Activated naive CD4-positive, alpha-beta T cell treated with anti-CD3 and anti-CD28 coated beads, Interleukin-2, amount 10 ng/mL, durations not matched to agents 7 days and 5 days (primary cell): Measurements from ENCODE around the gene MYO1E.
"Not testable (repeated sequence)": the region's sequence is repeated elsewhere in the genome, so short reads cannot be mapped to it uniquely, and the experiment has no call there.

Source experiments
- CTCF ChIA-PET: fragments of 350-600 bp; sonication (Branson Sonifier 250); formaldehyde crosslinking; loops from one replicate; lab custom pipeline; 2021; ENCODE audit warnings: antibody characterized with exemption; lab: Charles Lee
- DNase-seq: peaks from one replicate; pipeline ENCODE4 v3.0.0-alpha.2; 2020
- H3K27ac Mint-ChIP-seq: one replicate; pipeline ENCODE4 v1.8.0; 2021; ENCODE audit warnings: mild to moderate bottlenecking, moderate library complexity, mixed read lengths
- H3K27me3 Mint-ChIP-seq: one replicate; pipeline ENCODE4 v1.8.0; 2021; ENCODE audit warnings: mild to moderate bottlenecking, mixed read lengths
- H3K36me3 Mint-ChIP-seq: one replicate; pipeline ENCODE4 v1.8.0; 2021; ENCODE audit warnings: mixed read lengths
- H3K4me1 Mint-ChIP-seq: one replicate; pipeline ENCODE4 v1.8.0; 2021; ENCODE audit warnings: mixed read lengths
- H3K4me3 Mint-ChIP-seq: one replicate; pipeline ENCODE4 v1.8.0; 2021; ENCODE audit warnings: mild to moderate bottlenecking, moderate library complexity, mixed read lengths
- H3K9me3 Mint-ChIP-seq: one replicate; pipeline ENCODE4 v1.8.0; 2021; ENCODE audit warnings: mixed read lengths

Gene MYO1E

DNA sequence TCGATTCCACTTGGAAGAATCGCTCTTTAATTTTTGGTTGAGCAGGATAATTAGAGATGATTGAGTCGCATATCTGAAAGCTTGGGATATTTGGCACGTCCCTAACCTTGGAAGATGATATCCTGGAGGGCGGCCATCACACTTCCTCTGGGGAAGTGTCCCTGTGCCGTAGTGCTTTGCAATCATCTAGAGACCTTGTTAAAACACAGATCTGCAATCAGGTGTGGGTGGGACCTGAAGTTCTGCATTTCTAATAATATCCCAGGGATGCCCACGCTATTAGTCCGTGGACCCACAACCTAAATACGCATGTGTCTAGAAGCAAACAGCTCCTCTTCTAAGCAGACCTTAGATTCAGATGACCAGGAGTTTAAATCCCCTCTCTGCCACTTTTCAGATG, 20.5 kb downstream of the MYO1E start:
- DNase-seq = no peak
- no peak overlapping the region for H3K4me3 Mint-ChIP-seq
- H3K9me3 Mint-ChIP-seq = no peaks in the 10 kb centered on the region
- peaks cover 20% of the 10 kb centered on the region for H3K27me3 Mint-ChIP-seq
- CTCF ChIA-PET = no interaction called here
- H3K27ac Mint-ChIP-seq = no peak overlapping the region
- H3K4me1 Mint-ChIP-seq = peaks cover 75% of the 10 kb centered on the region
- H3K36me3 Mint-ChIP-seq = peaks cover 6% of the 10 kb centered on the region

GRCh38 chr15:59350421-59350732, 22.3 kb downstream of the MYO1E start:
- no peaks in the 10 kb centered on the region for H3K9me3 Mint-ChIP-seq
- peaks cover 4% of the 10 kb centered on the region for H3K36me3 Mint-ChIP-seq
- peaks cover 17% of the 10 kb centered on the region for H3K27me3 Mint-ChIP-seq
- peaks cover 65% of the 10 kb centered on the region for H3K4me1 Mint-ChIP-seq
- CTCF ChIA-PET = no interaction called here
- no peak for DNase-seq
- no peak overlapping the region for H3K27ac Mint-ChIP-seq
- no peak overlapping the region for H3K4me3 Mint-ChIP-seq

GRCh38 chr15:59349680-59350420, 22.8 kb downstream of the MYO1E start:
- Mint-ChIP-seq H3K36me3 (peaks cover 4% of the 10 kb centered on the region), H3K9me3 (no peaks in the 10 kb centered on the region), H3K27me3 (peaks cover 22% of the 10 kb centered on the region), H3K27ac (no peak overlapping the region), H3K4me3 (no peak overlapping the region), H3K4me1 (peaks cover 60% of the 10 kb centered on the region)
- CTCF ChIA-PET = no interaction called here
- DNase-seq = no peak

GRCh38 chr15:59347915-59348314, 24.8 kb downstream of the MYO1E start:
- Mint-ChIP-seq H3K9me3 (no peaks in the 10 kb centered on the region), H3K36me3 (no peaks in the 10 kb centered on the region), H3K4me3 (no peak overlapping the region), H3K27me3 (peaks cover 27% of the 10 kb centered on the region), H3K4me1 (peaks cover 42% of the 10 kb centered on the region), H3K27ac (no peak overlapping the region)
- DNase-seq = no peak
- CTCF ChIA-PET = interaction anchor here (1.6 kb wide), 1 partner anchor 10 kb away, joined by 3 read pairs; no protein-coding TSS in a partner anchor

GRCh38 chr15:59346951-59347350, 25.7 kb downstream of the MYO1E start:
- Mint-ChIP-seq H3K36me3 (no peaks in the 10 kb centered on the region), H3K27me3 (peaks cover 27% of the 10 kb centered on the region), H3K4me1 (peaks cover 34% of the 10 kb centered on the region), H3K4me3 (no peak overlapping the region), H3K9me3 (no peaks in the 10 kb centered on the region), H3K27ac (no peak overlapping the region)
- CTCF ChIA-PET = interaction anchor here (1.6 kb wide), 1 partner anchor 9 kb away, joined by 3 read pairs; no protein-coding TSS in a partner anchor
- no peak for DNase-seq

DNA sequence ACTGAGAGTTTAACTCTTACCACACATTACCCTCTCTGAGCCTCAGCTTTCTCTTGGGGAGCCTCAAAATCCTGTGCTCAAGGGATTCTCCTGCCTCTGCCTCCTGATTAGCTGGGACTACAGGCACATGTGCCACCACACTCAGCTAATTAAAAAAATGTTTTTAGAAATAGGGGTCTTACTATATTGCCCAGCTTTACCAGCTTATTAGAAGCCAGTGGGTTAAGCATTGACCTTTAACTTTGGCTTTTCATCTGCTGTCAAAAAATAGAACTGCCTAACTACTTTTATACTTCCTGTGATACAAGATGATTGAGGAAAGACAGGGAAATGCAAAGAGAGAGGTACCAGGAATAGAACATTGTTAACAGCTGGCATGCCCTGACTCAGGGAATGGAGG, 27.3 kb downstream of the MYO1E start:
- CTCF ChIA-PET = no interaction called here
- Mint-ChIP-seq H3K27me3 (peaks cover 27% of the 10 kb centered on the region), H3K4me3 (no peak overlapping the region), H3K4me1 (peaks cover 18% of the 10 kb centered on the region), H3K36me3 (no peaks in the 10 kb centered on the region), H3K27ac (no peak overlapping the region), H3K9me3 (no peaks in the 10 kb centered on the region)
- no peak for DNase-seq

DNA sequence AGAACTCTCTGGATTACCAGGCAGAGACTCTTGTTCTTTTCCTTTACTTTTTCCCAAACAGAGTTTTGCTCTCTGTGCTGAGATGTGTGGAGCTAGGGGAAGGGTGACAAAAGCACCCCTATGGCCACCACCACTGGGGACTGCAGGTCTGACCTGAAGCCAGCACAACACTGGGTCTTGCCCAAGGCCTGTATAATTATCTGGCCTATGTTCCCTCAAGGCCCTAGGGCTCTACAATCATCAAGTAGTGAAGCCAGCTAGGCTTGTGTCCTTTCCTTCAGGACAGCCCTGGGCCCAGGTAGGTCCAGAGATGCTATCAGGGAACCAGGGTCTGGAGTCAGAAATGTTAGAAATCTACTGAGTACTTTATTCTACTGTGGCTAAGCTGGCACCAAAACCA, 28.4 kb downstream of the MYO1E start:
- H3K27me3 Mint-ChIP-seq = peaks cover 35% of the 10 kb centered on the region
- H3K27ac Mint-ChIP-seq = no peak overlapping the region
- no peak overlapping the region for H3K4me3 Mint-ChIP-seq
- DNase-seq = no peak
- no peaks in the 10 kb centered on the region for H3K9me3 Mint-ChIP-seq
- CTCF ChIA-PET = interaction anchor here (0.6 kb wide), 1 partner anchor 156 kb away, joined by 3 read pairs; no protein-coding TSS in a partner anchor
- peaks cover 8% of the 10 kb centered on the region for H3K4me1 Mint-ChIP-seq
- no peaks in the 10 kb centered on the region for H3K36me3 Mint-ChIP-seq

- no peaks in the 10 kb centered on the region for H3K4me1 Mint-ChIP-seq
- no peaks in the 10 kb centered on the region for H3K36me3 Mint-ChIP-seq
- H3K27me3 Mint-ChIP-seq = peaks cover 26% of the 10 kb centered on the region
- CTCF ChIA-PET = no interaction called here
- no peaks in the 10 kb centered on the region for H3K9me3 Mint-ChIP-seq
- no peak overlapping the region for H3K4me3 Mint-ChIP-seq
- DNase-seq = no peak
- H3K27ac Mint-ChIP-seq = no peak overlapping the region
Measured at GRCh38 chr15:59340325-59340724, 32.3 kb downstream of the MYO1E start.

GRCh38 chr15:59339252-59339672, 33.4 kb downstream of the MYO1E start:
- Mint-ChIP-seq H3K36me3 (no peaks in the 10 kb centered on the region), H3K27me3 (peaks cover 15% of the 10 kb centered on the region), H3K9me3 (no peaks in the 10 kb centered on the region), H3K4me1 (no peaks in the 10 kb centered on the region), H3K4me3 (no peak overlapping the region), H3K27ac (no peak overlapping the region)
- CTCF ChIA-PET = no interaction called here
- DNase-seq = no peak

GRCh38 chr15:59338414-59338813, 34.3 kb downstream of the MYO1E start:
- H3K4me3 Mint-ChIP-seq = no peak overlapping the region
- no peak for DNase-seq
- no peaks in the 10 kb centered on the region for H3K4me1 Mint-ChIP-seq
- CTCF ChIA-PET = interaction anchor here (0.6 to 0.9 kb wide), 2 partner anchors 10 to 211 kb away, joined by 3 read pairs; no protein-coding TSS in a partner anchor
- H3K27me3 Mint-ChIP-seq = peaks cover 14% of the 10 kb centered on the region
- no peaks in the 10 kb centered on the region for H3K9me3 Mint-ChIP-seq
- no peaks in the 10 kb centered on the region for H3K36me3 Mint-ChIP-seq
- no peak overlapping the region for H3K27ac Mint-ChIP-seq

GRCh38 chr15:59336725-59337124, 35.9 kb downstream of the MYO1E start:
- H3K27ac Mint-ChIP-seq, H3K4me3 Mint-ChIP-seq, H3K36me3 Mint-ChIP-seq, CTCF ChIA-PET, DNase-seq, H3K4me1 Mint-ChIP-seq, H3K9me3 Mint-ChIP-seq: not testable (repeated sequence)
- H3K27me3 Mint-ChIP-seq = peaks cover 20% of the 10 kb centered on the region

GRCh38 chr15:59335207-59335786, 37.4 kb downstream of the MYO1E start:
- Mint-ChIP-seq H3K4me3 (no peak overlapping the region), H3K27me3 (peaks cover 24% of the 10 kb centered on the region), H3K4me1 (no peaks in the 10 kb centered on the region), H3K36me3 (no peaks in the 10 kb centered on the region), H3K27ac (no peak overlapping the region), H3K9me3 (no peaks in the 10 kb centered on the region)
- CTCF ChIA-PET = no interaction called here
- no peak for DNase-seq

- Mint-ChIP-seq H3K4me1 (no peaks in the 10 kb centered on the region), H3K27me3 (peaks cover 20% of the 10 kb centered on the region)
- CTCF ChIA-PET = interaction anchor here (0.9 kb wide), 1 partner anchor 194 kb away, joined by 3 read pairs; no protein-coding TSS in a partner anchor
Measured at GRCh38 chr15:59334076-59334415, 38.6 kb downstream of the MYO1E start.

GRCh38 chr15:59333401-59334075, 39.1 kb downstream of the MYO1E start:
- Mint-ChIP-seq H3K36me3 (no peaks in the 10 kb centered on the region), H3K4me1 (no peaks in the 10 kb centered on the region), H3K4me3 (no peak overlapping the region), H3K9me3 (no peaks in the 10 kb centered on the region), H3K27ac (no peak overlapping the region), H3K27me3 (peaks cover 20% of the 10 kb centered on the region)
- no peak for DNase-seq
- CTCF ChIA-PET = interaction anchor here (0.8 to 0.9 kb wide), 2 partner anchors 19 to 195 kb away, joined by 3 read pairs; no protein-coding TSS in a partner anchor

More at GRCh38 chr15:59334076-59334415, 38.6 kb downstream of the MYO1E start:
- Mint-ChIP-seq H3K4me3 (no peak overlapping the region), H3K27ac (no peak overlapping the region), H3K9me3 (no peaks in the 10 kb centered on the region), H3K36me3 (no peaks in the 10 kb centered on the region)
- DNase-seq = no peak
